ENCODE results near the gene MRPL45.

GRCh38 chr17:38324772-38325171 is 27.8 kb downstream of the MRPL45 start:
- TF ChIP-seq CTCF (conservative IDR thresholded peaks at IDR 0.05; ENCODE audit: low read depth in 2 of 2) (no peak), EZH2phosphoT487 (IDR thresholded peaks at IDR 0.05; ENCODE audit: unreplicated experiment) (no peak), EZH2 (IDR thresholded peaks at IDR 0.05; ENCODE audit: low read depth, unreplicated experiment) (no peak), POLR2AphosphoS5 (IDR thresholded peaks at IDR 0.05; ENCODE audit: low read depth) (no peak), REST (IDR thresholded peaks at IDR 0.05; ENCODE audit: unreplicated experiment) (no peak), CREB1 (CRISPR knock-in tag; IDR thresholded peaks at IDR 0.05; ENCODE audit: low read depth) (no peak), JUNB (IDR thresholded peaks at IDR 0.05; ENCODE audit: unreplicated experiment) (no peak), STAT1 (IDR thresholded peaks at IDR 0.05; ENCODE audit: unreplicated experiment) (no peak), ETS1 (IDR thresholded peaks at IDR 0.05) (no peak), ZNF331 (CRISPR knock-in tag; IDR thresholded peaks at IDR 0.05; ENCODE audit: low read depth) (no peak), ZNF114 (CRISPR knock-in tag; IDR thresholded peaks at IDR 0.05) (no peak)

Data from GM23338 (cell line).